ENCODE data around the gene GABRE.

Gene GABRE

DNA sequence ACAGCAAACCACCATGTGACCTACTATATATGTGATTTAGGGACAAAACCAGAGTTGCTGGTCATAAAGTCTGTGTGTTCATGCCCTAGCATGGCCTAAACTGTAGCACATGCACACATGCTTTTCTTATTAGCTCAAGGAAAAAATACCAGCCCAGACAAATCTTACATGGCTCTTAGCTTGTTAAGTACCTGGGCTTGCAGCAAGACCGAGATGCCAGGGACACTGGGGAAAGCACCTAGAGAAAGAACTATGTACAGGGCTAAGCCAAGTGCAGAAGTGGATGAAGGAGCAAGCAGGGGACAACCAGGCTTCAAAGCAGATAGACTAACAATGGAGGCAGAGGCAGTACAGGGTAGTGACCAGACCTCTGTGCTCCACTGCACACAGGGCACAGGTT, 3.4 kb upstream of the GABRE start:
- Mint-ChIP-seq H3K27me3 (no peaks in the 10 kb centered on the region), H3K27ac (no peak overlapping the region), H3K9me3 (no peaks in the 10 kb centered on the region), H3K36me3 (no peaks in the 10 kb centered on the region), H3K4me3 (no peak overlapping the region), H3K4me1 (no peaks in the 10 kb centered on the region)
- ATAC-seq = no peak

DNA sequence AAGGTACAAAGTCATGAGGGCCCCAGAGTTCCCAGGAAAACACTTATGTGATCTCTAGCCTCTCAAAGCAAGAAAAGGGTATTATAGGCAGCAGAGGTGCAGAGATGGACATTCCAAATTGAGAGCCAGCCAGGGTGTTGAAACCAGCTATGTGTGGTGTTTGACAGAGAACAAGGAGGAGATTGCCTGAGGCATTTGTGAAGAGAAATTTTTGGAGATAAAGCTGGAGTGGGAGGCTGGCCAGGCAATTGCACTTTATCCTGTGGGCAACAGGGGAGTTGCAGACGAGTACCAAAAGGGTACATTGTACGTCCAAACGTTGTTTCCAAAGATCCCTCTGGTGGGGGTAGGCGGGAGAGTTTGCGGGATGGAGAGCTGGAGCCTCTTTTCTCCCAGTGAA, 2.5 kb upstream of the GABRE start:
- Mint-ChIP-seq H3K4me1 (no peaks in the 10 kb centered on the region), H3K27me3 (no peaks in the 10 kb centered on the region), H3K4me3 (no peak overlapping the region), H3K36me3 (no peaks in the 10 kb centered on the region), H3K9me3 (no peaks in the 10 kb centered on the region), H3K27ac (no peak overlapping the region)
- no peak for ATAC-seq

DNA sequence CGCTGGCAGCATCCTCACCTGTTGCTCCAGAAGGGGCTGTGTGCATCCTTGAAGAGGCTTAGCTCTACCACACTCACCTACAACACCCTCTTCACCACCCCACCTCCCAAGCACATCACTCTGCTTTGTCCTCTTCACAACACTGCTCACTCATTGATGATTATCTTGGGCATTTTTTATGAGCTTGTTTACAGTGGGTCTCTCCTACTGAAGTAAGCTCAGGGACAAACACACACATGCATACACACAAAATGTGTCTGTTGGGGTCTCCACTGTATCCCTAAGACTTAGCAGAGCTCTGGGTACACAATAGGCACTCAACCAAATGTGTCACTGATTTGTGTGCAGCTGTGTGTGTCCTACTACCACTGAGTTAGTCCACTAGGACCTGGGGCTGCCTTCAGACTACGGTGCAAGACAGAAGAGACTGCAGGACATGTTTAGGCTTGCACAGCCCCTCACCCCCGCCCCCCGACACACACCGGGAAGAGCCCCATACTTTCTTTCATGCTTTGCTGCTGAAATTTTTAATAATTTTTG, 1.3 kb upstream of the GABRE start:
- Mint-ChIP-seq H3K27ac (no peak overlapping the region), H3K9me3 (no peaks in the 10 kb centered on the region), H3K4me1 (no peaks in the 10 kb centered on the region), H3K36me3 (no peaks in the 10 kb centered on the region), H3K4me3 (no peak overlapping the region), H3K27me3 (no peaks in the 10 kb centered on the region)
- no peak for ATAC-seq

DNA sequence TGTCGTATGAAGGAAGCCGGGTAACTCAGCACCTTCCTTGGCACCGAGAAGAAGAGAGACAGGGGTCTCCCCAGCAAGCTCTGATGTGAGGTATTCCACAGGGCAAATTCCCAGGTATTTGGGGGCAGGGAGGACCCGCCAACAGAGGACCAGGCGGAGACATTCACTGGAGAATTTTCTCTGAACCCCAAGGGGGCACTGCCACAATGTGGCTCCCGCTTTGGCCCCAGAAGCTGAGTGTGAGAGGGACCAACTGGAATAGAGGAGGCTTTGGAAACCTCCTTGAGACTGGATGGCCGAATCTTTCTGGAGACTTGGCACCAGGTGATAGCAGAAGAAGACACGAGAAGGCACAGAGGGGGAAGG, 735 bp upstream of the GABRE start:
- Mint-ChIP-seq H3K27ac (no peak overlapping the region), H3K27me3 (no peaks in the 10 kb centered on the region), H3K4me1 (no peaks in the 10 kb centered on the region), H3K4me3 (no peak overlapping the region), H3K36me3 (no peaks in the 10 kb centered on the region), H3K9me3 (no peaks in the 10 kb centered on the region)
- no peak for ATAC-seq

DNA sequence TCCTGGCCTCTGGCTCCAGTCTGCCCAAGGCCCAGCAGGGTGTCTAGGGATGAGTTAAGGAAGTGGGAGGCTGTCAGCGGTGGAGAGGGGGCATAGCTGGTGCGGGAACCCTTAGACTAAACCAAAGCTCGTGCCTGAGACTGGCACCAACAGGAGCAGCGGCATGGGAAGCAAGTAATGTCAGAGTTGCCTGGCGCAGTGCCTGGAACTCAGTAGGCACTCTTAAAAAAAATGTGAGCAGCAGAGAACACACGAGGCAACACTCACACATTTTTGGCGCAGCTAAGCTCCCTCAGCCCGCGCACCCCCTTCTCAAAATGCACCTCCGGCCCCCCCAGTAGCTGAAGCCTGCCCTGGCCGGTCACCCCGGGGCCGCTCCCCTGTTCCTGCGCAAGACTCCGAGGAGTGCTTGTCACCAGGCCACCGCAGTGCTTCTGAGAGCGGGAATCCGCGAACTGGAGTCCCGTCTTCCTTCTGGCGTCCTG, 583 bp downstream of the GABRE start:
- Mint-ChIP-seq H3K9me3 (peaks cover 2% of the 10 kb centered on the region), H3K36me3 (no peaks in the 10 kb centered on the region), H3K27me3 (no peaks in the 10 kb centered on the region), H3K4me3 (no peak overlapping the region), H3K4me1 (no peaks in the 10 kb centered on the region), H3K27ac (no peak overlapping the region)
- ATAC-seq = no peak

DNA sequence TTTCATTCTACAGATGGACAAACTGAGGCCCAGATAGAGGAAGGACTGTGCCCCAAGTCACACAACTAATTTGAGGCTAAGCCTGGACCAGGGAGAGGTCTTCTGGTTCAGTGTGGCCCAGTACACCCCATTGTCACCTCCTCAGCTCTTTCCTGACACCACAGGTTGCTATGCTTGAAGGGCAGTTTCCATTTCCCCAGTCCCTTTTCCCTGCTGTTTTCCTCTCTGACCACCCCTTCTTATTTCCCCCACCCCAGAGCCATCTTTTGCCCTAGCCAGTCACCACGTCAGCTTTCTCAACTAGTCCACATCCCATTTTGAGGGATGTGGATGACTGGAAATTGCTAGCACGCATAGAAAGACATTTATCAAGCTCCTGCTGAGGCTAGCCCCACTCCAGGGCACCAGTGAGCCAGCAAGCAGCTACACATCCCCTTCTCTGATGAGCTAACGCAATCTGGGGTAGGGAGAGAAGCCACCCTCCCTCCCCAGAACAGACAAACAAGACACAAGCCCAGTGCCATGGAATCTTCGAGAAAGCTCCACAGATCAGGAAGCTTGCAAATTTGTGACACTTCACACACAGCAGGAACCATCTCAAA, 1.3 kb downstream of the GABRE start:
- ATAC-seq = no peak
- Mint-ChIP-seq H3K36me3 (no peaks in the 10 kb centered on the region), H3K9me3 (peaks cover 3% of the 10 kb centered on the region), H3K27ac (no peak overlapping the region), H3K4me3 (no peak overlapping the region), H3K27me3 (no peaks in the 10 kb centered on the region), H3K4me1 (no peaks in the 10 kb centered on the region)

- ATAC-seq = no peak
- H3K27ac Mint-ChIP-seq = no peak overlapping the region
- H3K36me3 Mint-ChIP-seq = no peaks in the 10 kb centered on the region
- peaks cover 3% of the 10 kb centered on the region for H3K9me3 Mint-ChIP-seq
- H3K4me1 Mint-ChIP-seq = no peaks in the 10 kb centered on the region
- H3K27me3 Mint-ChIP-seq = no peaks in the 10 kb centered on the region
- no peak overlapping the region for H3K4me3 Mint-ChIP-seq
Measured at GRCh38 chrX:151970661-151971060, 3.8 kb downstream of the GABRE start.

- no peak overlapping the region for H3K4me3 Mint-ChIP-seq
- H3K9me3 Mint-ChIP-seq = peaks cover 3% of the 10 kb centered on the region
Measured at GRCh38 chrX:151970027-151970426, 4.4 kb downstream of the GABRE start.

GRCh38 chrX:151966236-151966635, 8.2 kb downstream of the GABRE start:
- Mint-ChIP-seq H3K9me3 (peaks cover 3% of the 10 kb centered on the region), H3K27ac (no peak overlapping the region), H3K36me3 (no peaks in the 10 kb centered on the region), H3K27me3 (no peaks in the 10 kb centered on the region), H3K4me3 (no peak overlapping the region), H3K4me1 (no peaks in the 10 kb centered on the region)
- no peak for ATAC-seq

More at GRCh38 chrX:151970027-151970426, 4.4 kb downstream of the GABRE start:
- Mint-ChIP-seq H3K36me3 (no peaks in the 10 kb centered on the region), H3K4me1 (no peaks in the 10 kb centered on the region), H3K27ac (no peak overlapping the region), H3K27me3 (no peaks in the 10 kb centered on the region)
- ATAC-seq = no peak

DNA sequence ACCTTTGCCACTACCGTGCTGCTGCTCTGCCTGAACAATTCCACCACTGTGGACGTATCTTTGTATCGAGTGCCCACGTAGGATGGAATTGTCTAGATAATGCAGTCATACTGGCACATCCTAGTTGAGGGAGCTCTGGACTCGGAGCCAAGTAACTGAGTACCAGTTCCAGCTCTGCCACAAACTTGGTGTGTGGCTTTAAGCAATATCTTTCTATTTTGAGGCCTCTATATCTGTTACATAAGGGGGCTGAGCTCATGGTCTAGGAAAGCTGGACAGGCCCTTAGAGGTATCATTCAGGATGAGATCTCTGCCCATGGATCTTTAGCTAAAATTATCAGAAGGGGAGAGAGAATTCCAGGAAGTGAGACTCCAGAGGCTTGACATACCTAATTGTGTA, 12.4 kb downstream of the GABRE start:
- H3K27me3 Mint-ChIP-seq = no peaks in the 10 kb centered on the region
- H3K9me3 Mint-ChIP-seq = peaks cover 3% of the 10 kb centered on the region
- H3K27ac Mint-ChIP-seq = no peak overlapping the region
- no peaks in the 10 kb centered on the region for H3K4me1 Mint-ChIP-seq
- no peak overlapping the region for H3K4me3 Mint-ChIP-seq
- H3K36me3 Mint-ChIP-seq = no peaks in the 10 kb centered on the region
- no peak for ATAC-seq

DNA sequence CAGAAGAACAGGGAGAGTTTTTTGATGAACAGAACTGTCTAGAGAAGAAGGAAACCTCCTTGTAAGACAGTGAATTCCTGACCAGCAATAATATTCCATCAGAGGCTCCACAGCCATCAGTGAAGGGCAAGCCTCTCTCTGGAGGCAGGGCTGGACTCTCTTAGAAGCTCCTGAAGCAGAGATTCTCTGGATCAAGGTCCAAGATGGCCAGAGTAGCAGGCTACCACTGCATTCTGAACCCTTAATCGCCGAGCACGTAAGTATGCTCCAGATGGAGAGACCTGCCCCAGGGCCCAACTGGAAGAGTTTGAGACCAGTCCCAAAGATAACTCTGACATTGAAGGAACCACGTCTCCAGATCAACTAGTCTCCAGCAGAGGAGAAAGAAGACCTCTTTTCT, 16.4 kb downstream of the GABRE start:
- H3K9me3 Mint-ChIP-seq = peaks cover 3% of the 10 kb centered on the region
- no peak overlapping the region for H3K4me3 Mint-ChIP-seq
- no peaks in the 10 kb centered on the region for H3K4me1 Mint-ChIP-seq
- no peaks in the 10 kb centered on the region for H3K27me3 Mint-ChIP-seq
- no peaks in the 10 kb centered on the region for H3K36me3 Mint-ChIP-seq
- no peak overlapping the region for H3K27ac Mint-ChIP-seq
- ATAC-seq = no peak

- H3K36me3 Mint-ChIP-seq = no peaks in the 10 kb centered on the region
- H3K9me3 Mint-ChIP-seq = no peaks in the 10 kb centered on the region
- H3K4me1 Mint-ChIP-seq = no peaks in the 10 kb centered on the region
- no peaks in the 10 kb centered on the region for H3K27me3 Mint-ChIP-seq
- H3K4me3 Mint-ChIP-seq = no peak overlapping the region
- no peak for ATAC-seq
- no peak overlapping the region for H3K27ac Mint-ChIP-seq
Measured at GRCh38 chrX:151954730-151955129, 19.7 kb downstream of the GABRE start.

GRCh38 chrX:151938172-151938571, 36.3 kb downstream of the GABRE start:
- no peak overlapping the region for H3K27ac Mint-ChIP-seq
- no peaks in the 10 kb centered on the region for H3K9me3 Mint-ChIP-seq
- no peaks in the 10 kb centered on the region for H3K4me1 Mint-ChIP-seq
- H3K27me3 Mint-ChIP-seq = no peaks in the 10 kb centered on the region
- ATAC-seq = no peak
- H3K36me3 Mint-ChIP-seq = no peaks in the 10 kb centered on the region
- no peak overlapping the region for H3K4me3 Mint-ChIP-seq

DNA sequence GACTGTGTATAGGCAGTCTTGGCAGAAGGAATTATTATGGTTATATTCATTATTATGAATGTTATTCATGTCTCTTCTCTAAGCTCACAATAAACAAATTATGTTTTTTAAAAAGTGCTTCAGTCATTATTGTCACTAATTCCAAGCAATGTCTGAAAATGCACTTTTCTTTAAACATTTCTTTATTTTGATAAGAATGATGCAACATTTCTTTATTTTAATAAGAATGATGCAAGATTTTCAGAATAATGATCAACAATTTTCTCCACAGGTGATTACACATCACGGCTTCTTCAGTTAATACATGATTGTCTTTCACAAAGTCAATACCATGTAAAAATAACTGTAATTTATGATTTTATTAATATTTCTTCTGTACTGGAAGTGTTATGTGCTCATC, 39.1 kb downstream of the GABRE start:
- H3K4me3 Mint-ChIP-seq = no peak overlapping the region
- no peaks in the 10 kb centered on the region for H3K9me3 Mint-ChIP-seq
- no peaks in the 10 kb centered on the region for H3K4me1 Mint-ChIP-seq
- H3K36me3 Mint-ChIP-seq = no peaks in the 10 kb centered on the region
- no peaks in the 10 kb centered on the region for H3K27me3 Mint-ChIP-seq
- no peak for ATAC-seq
- H3K27ac Mint-ChIP-seq = no peak overlapping the region

DNA sequence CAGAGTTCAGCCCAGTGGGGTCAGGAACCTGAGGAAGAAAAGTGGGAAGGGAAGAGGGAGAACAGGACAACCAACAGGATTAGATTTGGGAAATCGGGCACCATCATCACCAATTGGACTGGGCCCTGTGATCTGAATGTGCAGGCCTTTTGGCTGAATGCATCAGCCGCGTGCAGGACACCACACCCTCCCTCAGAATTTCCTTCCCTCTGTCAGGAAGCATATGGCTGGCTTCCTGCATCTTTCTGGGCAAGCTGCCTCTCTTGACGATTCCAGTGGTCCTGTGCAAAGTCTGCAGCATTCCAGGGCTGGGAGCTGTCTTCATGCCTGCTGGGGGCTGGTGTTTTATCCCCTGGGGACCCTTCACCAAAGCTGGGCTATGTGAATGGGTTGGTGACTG, 45.4 kb downstream of the GABRE start:
- H3K4me3 Mint-ChIP-seq = no peak overlapping the region
- H3K27ac Mint-ChIP-seq = no peak overlapping the region
- peaks cover 3% of the 10 kb centered on the region for H3K9me3 Mint-ChIP-seq
- H3K4me1 Mint-ChIP-seq = no peaks in the 10 kb centered on the region
- no peaks in the 10 kb centered on the region for H3K36me3 Mint-ChIP-seq
- ATAC-seq = no peak
- no peaks in the 10 kb centered on the region for H3K27me3 Mint-ChIP-seq

DNA sequence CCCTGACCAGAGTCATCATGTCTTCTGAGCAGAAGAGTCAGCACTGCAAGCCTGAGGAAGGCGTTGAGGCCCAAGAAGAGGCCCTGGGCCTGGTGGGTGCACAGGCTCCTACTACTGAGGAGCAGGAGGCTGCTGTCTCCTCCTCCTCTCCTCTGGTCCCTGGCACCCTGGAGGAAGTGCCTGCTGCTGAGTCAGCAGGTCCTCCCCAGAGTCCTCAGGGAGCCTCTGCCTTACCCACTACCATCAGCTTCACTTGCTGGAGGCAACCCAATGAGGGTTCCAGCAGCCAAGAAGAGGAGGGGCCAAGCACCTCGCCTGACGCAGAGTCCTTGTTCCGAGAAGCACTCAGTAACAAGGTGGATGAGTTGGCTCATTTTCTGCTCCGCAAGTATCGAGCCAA, 50.8 kb downstream of the GABRE start:
- H3K4me3 Mint-ChIP-seq = no peak overlapping the region
- no peaks in the 10 kb centered on the region for H3K27me3 Mint-ChIP-seq
- no peak for ATAC-seq
- no peaks in the 10 kb centered on the region for H3K4me1 Mint-ChIP-seq
- H3K27ac Mint-ChIP-seq = no peak overlapping the region
- no peaks in the 10 kb centered on the region for H3K36me3 Mint-ChIP-seq
- no peaks in the 10 kb centered on the region for H3K9me3 Mint-ChIP-seq

- no peak overlapping the region for H3K4me3 Mint-ChIP-seq
- no peaks in the 10 kb centered on the region for H3K36me3 Mint-ChIP-seq
- no peaks in the 10 kb centered on the region for H3K9me3 Mint-ChIP-seq
- no peak overlapping the region for H3K27ac Mint-ChIP-seq
- no peak for ATAC-seq
- H3K27me3 Mint-ChIP-seq = no peaks in the 10 kb centered on the region
- H3K4me1 Mint-ChIP-seq = no peaks in the 10 kb centered on the region
Measured at GRCh38 chrX:151922692-151923091, 51.8 kb downstream of the GABRE start.

Measured in stimulated activated memory B cell treated with anti-CD40 and anti-IgM and Interleukin-4, amounts not matched to agents 10 μg/mL and 1 μg/mL and 100 μg/mL, for 72 hours (primary cell).